PC-3 (cell line): ENCODE data around the gene GNAT2. TPM values are rescaled to one million over a fixed set of nuclear protein-coding genes. Genes with fewer than 3 reads are reported as not detected.

Experiments used
- ATAC-seq: fragments of 200-7000 bp; cut with Tn5 transposase; 2 replicates; pipeline ENCODE4 v1.9.1; 2020; ENCODE audit warnings: mild to moderate bottlenecking, moderate library complexity
- BruUV-seq: library from RNA; stranded (reverse); fragments of 400-500 nt; replicated peaks from 2 replicates; lab custom pipeline; 2021; lab: Mats Ljungman, UMichigan
- CTCF ChIA-PET: fragments of 300-600 bp; sonication (Branson Sonifier 250); formaldehyde crosslinking; loops from one replicate; lab custom pipeline; 2022; ENCODE audit warnings: antibody characterized with exemption; lab: Charles Lee
- POLR2A ChIA-PET: fragments of 300-600 bp; sonication (Branson Sonifier 250); formaldehyde crosslinking; loops from one replicate; lab custom pipeline; 2022; ENCODE audit warnings: antibody characterized with exemption; ENCODE audit not compliant: unreplicated experiment; lab: Charles Lee
- DNase-seq: peaks from one replicate; pipeline ENCODE4 v3.0.0-alpha.2; 2015
- H2AFZ ChIP-seq: fragments of 300-600 bp; sonication (generic); 2 replicates; pipeline ENCODE4 v1.6.0; 2016; ENCODE audit warnings: antibody characterized with exemption, low read length
- H3F3A ChIP-seq: fragments of 300-600 bp; sonication (generic); one replicate; pipeline ENCODE4 v1.6.0; 2017; ENCODE audit warnings: antibody characterized with exemption, low read length, control low read depth, mild to moderate bottlenecking; ENCODE audit not compliant: unreplicated experiment
- H3K27ac ChIP-seq: fragments of 300-600 bp; sonication (generic); 2 replicates; pipeline ENCODE4 v1.5.1; 2016; ENCODE audit warnings: mild to moderate bottlenecking, low read length
- H3K27me3 ChIP-seq: fragments of 300-600 bp; sonication (generic); 2 replicates; pipeline ENCODE4 v1.6.1; 2016; ENCODE audit warnings: low read length, mixed read lengths
- H3K36me3 ChIP-seq: fragments of 300-600 bp; sonication (generic); 2 replicates; pipeline ENCODE4 v1.6.1; 2016; ENCODE audit warnings: low read depth, mixed run types, low read length, mixed read lengths
- H3K4me1 ChIP-seq: fragments of 300-600 bp; sonication (generic); 2 replicates; pipeline ENCODE4 v1.5.1; 2016; ENCODE audit warnings: low read length; ENCODE audit not compliant: insufficient read depth
- H3K4me2 ChIP-seq: fragments of 300-600 bp; sonication (generic); 2 replicates; pipeline ENCODE4 v1.6.0; 2016; ENCODE audit warnings: low read length
- H3K4me3 ChIP-seq: fragments of 300-600 bp; sonication (generic); 2 replicates; pipeline ENCODE4 v1.5.1; 2016; ENCODE audit warnings: mild to moderate bottlenecking, low read length, mixed read lengths
- H3K79me2 ChIP-seq: fragments of 300-600 bp; sonication (generic); 2 replicates; pipeline ENCODE4 v1.6.1; 2017; ENCODE audit warnings: low read length, mixed read lengths
- H3K9ac ChIP-seq: fragments of 300-600 bp; sonication (generic); 2 replicates; pipeline ENCODE4 v1.6.0; 2016; ENCODE audit warnings: mild to moderate bottlenecking, low read length
- H3K9me2 ChIP-seq: fragments of 300-600 bp; sonication (generic); replicated peaks from 2 replicates; pipeline ENCODE4 v1.6.1; 2016; ENCODE audit warnings: mixed run types, low read length, mixed read lengths
- H3K9me3 ChIP-seq: fragments of 300-600 bp; sonication (generic); 2 replicates; pipeline ENCODE4 v1.6.1; 2016; ENCODE audit warnings: low read length, mixed read lengths
- H4K20me1 ChIP-seq: fragments of 300-600 bp; sonication (generic); 2 replicates; pipeline ENCODE4 v1.6.1; 2016; ENCODE audit warnings: low read length, mixed read lengths
- CTCF ChIP-seq: fragments of 300-600 bp; sonication (generic); conservative IDR thresholded peaks from 2 replicates; pipeline ENCODE4 v1.5.1; 2017; ENCODE audit warnings: antibody characterized with exemption, low read depth, mild to moderate bottlenecking, low read length
- EZH2 ChIP-seq: fragments of 300-600 bp; sonication (generic); IDR thresholded peaks from one replicate; pipeline ENCODE4 v1.6.1; 2017; ENCODE audit warnings: antibody characterized with exemption, mild to moderate bottlenecking, low read length; ENCODE audit not compliant: unreplicated experiment
- EZH2phosphoT487 ChIP-seq: fragments of 300-600 bp; sonication (generic); IDR thresholded peaks from 2 replicates; pipeline ENCODE4 v1.6.1; 2018; ENCODE audit warnings: mild to moderate bottlenecking, antibody characterized with exemption, low read length, borderline replicate concordance
- intact Hi-C: fragments of 100-400 bp; cut with micrococcal nuclease; formaldehyde crosslinking; loops from 2 replicates; pipeline ENCODE4 v1.9.0; 2023
- total RNA-seq: library from RNA; depleted of rRNA; stranded (reverse); fragments of >200 nt; gene quantifications from 2 replicates; pipeline ENCODE4 v1.2.3, GENCODE V29; 2014

The GNAT2 gene
- total RNA-seq, 1 experiment from 2014 or later, result 0.69 TPM

GRCh38 chr1:109630898-109631512 is 11.6 kb upstream of the GNAT2 start:
- H2AFZ ChIP-seq, result no peak overlapping the region
- intact Hi-C loops, result no loop called here
- H3K27ac ChIP-seq, result no peak overlapping the region
- H3F3A ChIP-seq, result no peaks in the 10 kb centered on the region
- H3K36me3 ChIP-seq, result peaks cover 32% of the 10 kb centered on the region
- ChIA-PET POLR2A (no interaction called here), CTCF (interaction anchor here (0.6 to 1.8 kb wide), 4 partner anchors 9 to 85 kb away, joined by 3 to 9 read pairs (median 4); partner anchors contain the start of gene GNAI3)
- H3K4me3 ChIP-seq, result no peak overlapping the region
- no peak overlapping the region for H3K9ac ChIP-seq
- no peak overlapping the region for H3K4me2 ChIP-seq
- ATAC-seq (no peak), DNase-seq (no peak)
- no TSS peak for BruUV-seq
- H3K4me1 ChIP-seq, result no peaks in the 10 kb centered on the region
- TF ChIP-seq EZH2phosphoT487 (no peak), CTCF (no peak), EZH2 (no peak)
- no peaks in the 10 kb centered on the region for H3K27me3 ChIP-seq
- no peaks in the 10 kb centered on the region for H3K9me3 ChIP-seq
- H3K79me2 ChIP-seq, result no peaks in the 10 kb centered on the region
- H4K20me1 ChIP-seq, result no peaks in the 10 kb centered on the region
- H3K9me2 ChIP-seq, result no peaks in the 10 kb centered on the region

GRCh38 chr1:109630081-109630897 is 10.9 kb upstream of the GNAT2 start:
- H3K4me1 ChIP-seq, result no peaks in the 10 kb centered on the region
- H3K36me3 ChIP-seq, result peaks cover 32% of the 10 kb centered on the region
- no peaks in the 10 kb centered on the region for H3F3A ChIP-seq
- no peaks in the 10 kb centered on the region for H3K9me3 ChIP-seq
- H3K27me3 ChIP-seq, result no peaks in the 10 kb centered on the region
- POLR2A ChIA-PET, result no interaction called here
- H3K9me2 ChIP-seq, result no peaks in the 10 kb centered on the region
- CTCF ChIA-PET, result interaction anchor here (0.6 to 1.8 kb wide), 4 partner anchors 9 to 84 kb away, joined by 3 to 9 read pairs (median 4); partner anchors contain the start of gene GNAI3
- no peaks in the 10 kb centered on the region; the same call in 1 of the 2 replicates for H3K79me2 ChIP-seq
- no peak for ATAC-seq
- no peaks in the 10 kb centered on the region for H4K20me1 ChIP-seq
- no peak overlapping the region for H2AFZ ChIP-seq
- no peak for TF ChIP-seq CTCF
- TF ChIP-seq EZH2, result no peak
- TF ChIP-seq EZH2phosphoT487, result no peak
- H3K27ac ChIP-seq, result no peak overlapping the region
- H3K4me3 ChIP-seq, result no peak overlapping the region
- H3K9ac ChIP-seq, result no peak overlapping the region
- H3K4me2 ChIP-seq, result no peak overlapping the region
- no peak for DNase-seq
- intact Hi-C loops, result no loop called here
- no TSS peak for BruUV-seq
